Activated gamma-delta T cell (primary cell): Measurements from ENCODE around the gene DDX24.

Source experiments
- DNase-seq: peaks from one replicate; lab custom pipeline; 2025; lab: John Stamatoyannopoulos, UW

The DDX24 gene

DNA sequence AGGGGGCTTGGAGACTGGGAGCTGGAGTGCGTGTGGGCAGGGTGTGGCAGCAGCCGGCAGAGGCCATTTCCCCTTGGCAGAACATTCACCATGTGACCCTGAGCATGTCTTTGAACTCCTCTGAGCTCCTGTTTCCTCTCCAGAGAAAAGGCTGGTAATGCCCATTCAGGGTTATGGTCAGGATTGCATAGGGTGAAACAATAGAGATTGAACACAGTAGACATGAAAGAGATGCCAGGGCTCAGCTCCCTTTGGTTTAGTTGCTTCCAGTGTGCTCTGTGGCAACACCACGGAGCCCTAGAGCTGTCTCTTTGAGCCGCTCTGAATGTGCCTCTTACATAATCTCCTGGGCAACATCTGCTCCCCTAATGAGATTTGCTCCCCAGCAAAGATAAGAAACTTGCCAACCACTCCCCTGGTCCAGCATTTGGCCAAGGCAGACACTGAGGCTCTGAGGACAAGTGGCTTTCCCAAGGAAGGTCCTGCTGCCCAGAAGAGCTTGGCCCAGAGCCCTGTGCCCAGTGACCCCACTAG, 34.1 kb upstream of the DDX24 start:
- DNase-seq = no peak

DNA sequence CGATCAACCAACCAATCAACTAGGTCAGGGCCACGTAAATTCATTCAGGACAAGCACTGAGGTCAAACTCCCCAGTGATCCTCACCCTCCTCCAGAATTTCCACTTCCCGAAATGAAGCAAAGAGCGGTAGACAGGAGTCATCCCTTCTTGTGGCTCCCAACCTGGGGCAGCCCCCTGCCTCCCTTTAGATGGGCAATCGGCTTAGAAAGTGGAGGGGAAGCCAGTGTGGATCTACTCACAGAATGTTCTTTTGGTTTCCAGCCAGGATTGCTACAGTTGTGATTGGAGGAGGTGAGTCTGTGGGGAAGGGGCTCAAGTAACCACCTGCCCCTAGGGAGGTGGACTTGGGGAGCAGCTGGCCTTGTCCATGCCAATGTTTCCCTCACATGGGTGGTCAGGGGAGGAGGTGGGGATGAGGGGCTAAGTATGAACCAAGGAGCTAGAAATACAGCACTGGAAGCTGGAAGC, 33.6 kb upstream of the DDX24 start:
- DNase-seq = no peak

DNA sequence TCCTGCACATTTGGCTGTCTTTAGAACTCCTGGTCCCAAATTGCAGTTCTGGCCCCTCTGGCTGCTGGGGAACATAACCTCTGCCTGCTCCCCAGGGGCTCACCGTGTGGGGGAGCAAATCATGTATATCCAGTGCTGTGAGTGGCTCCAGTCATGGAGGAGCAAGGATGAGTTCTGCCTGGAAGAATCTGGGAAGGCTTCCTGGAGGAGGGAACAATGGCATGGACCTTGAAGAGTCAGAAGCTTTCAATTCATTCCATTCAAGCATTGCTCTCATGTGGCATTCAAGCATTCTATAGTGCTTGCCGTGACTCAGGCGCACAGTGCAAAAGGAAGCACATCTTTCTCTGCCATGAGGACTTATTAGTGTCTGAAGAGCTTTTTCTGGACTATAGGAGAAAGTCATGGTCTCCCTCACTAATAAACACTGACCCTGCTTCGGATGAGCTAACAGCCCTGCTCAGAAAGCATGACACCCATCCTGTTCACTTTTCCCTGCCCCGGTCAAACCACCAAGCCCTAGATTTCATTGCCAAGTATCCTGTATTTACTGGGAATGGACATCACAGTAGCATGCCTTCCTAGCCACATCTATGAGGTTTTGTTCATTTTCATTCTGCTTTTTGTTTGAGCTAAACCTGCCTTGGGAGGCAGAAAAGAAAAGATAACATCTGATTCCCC, 33.0 kb upstream of the DDX24 start:
- no peak for DNase-seq

DNA sequence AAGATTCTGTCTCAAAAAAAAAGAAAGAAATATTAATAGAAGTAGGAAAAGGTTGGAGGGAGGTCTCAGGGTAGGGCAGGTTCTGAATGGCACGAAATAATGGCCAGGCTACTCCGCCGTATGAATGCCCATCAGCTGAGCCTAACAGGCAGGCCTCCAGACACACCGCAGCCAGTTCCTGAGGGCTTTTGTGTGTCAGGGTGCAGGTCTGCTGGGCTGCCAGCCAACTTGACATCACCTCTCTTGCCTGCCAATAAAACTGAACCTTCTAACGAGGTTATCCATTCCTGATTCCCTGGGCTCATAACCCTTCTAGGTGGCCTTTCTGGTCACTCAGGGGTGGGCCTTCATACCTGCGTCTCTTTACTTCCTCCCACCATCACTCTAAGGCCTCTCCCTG, 32.5 kb upstream of the DDX24 start:
- DNase-seq = no peak

DNA sequence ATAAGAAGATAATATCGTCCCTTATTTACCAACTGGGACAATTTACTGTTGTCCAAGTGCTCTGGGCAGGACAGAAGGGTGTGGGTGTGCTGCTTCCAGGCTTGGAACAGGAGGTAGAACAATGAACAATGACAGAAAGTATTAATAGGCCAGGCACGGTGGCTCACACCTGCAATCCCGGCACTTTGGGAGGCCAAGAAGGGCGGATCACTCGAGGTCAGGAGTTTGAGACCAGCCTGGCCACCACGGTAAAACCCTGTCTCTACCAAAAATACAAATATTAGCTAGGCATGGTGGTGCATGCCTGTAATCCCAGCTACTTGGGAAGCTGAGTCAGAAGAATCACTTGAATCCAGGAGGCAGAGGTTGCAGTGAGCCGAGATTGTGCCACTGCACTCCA, 32.1 kb upstream of the DDX24 start:
- DNase-seq = no peak

DNA sequence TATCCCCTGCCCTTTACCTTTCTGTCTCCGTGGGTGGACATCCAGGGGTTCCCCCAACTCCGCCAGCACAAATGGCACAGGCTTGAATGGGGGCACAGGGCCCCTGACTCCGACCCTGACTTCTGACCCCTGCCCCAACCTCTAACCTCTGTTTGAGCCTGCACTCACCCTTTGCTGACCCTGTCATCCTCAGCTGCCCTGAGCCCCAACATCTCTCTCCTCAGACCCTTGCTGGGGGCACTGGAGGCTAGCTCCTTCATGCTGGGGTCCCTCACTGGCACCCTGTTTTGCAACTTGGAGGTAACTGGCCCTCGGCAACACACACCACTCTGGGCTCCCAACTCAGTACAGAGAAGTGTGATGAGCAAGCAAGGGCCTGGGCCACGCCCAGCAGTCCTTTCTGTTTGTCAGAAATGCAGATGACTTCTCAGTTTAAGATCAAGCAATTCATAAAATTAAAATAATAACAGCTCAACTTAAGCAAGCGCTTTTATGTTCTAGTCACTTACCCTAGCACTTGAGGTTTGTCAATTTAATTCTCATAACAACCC, 31.6 kb upstream of the DDX24 start:
- DNase-seq = no peak

DNA sequence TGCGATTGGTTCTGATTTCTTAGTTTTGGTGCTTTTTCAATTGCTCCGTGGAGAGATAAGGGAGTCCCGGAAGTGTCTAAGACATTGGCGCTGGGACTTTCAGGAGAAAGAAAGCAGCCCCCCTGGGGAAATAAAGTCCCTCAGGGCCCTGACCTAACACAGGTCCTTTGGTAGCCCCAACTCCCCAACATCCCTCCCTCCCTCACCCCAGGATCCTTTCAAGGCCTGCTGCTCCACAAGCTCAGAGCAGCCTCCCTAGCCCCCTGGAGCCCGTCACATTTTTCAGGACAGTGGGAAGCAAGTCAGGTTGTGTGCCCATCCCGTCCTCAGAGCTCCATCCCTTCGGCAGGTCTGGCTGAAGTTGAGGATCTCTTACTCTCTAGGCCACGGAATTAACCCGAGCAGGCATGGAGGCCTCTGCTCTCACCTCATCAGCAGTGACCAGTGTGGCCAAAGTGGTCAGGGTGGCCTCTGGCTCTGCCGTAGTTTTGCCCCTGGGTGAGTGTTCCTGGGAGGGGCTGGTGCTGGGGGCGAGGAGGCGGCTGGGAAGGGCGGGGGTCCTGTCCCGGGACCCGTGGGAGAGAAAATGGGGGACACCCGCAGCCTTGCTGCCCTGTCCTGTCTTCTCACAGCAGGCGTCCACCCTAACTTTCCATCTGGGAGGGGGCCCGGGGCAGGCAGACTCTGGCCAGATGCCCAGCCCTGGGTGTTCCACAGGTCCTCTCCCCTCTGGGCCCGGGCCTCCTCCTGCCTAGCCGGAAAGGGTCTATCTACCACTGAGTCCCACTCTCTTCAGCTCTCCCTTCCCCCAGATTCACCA, 30.5 kb upstream of the DDX24 start:
- no peak for DNase-seq

DNA sequence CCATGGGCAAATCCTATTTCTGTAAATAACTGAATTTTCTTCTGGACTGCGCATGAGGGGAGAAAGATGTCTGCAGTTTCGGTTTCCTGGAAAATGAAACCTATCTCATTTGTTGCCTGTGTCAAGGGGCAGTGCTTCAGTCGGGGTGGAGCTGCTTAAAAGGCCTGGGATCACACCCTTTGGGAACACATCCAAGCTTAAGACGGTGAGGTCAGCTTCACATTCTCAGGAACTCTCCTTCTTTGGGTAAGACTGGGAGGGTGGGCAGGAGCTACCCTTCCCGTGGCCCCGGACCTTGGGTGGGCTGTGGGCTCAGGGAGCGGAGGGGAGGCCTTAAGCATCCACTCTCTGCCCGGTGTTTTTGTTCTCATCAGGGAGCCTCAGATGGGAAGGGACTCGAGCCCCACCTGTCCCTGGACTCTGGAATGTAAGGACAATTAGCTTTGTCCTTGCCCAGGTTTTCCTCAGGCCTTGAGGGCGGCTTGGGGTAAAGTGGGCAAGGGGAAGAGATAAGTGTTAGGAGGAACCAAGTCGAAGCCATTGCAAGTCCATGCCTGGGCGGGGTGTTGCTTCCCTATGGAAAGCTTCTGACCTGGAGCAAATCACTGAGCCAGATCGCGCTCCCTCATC, 29.7 kb upstream of the DDX24 start, which contains the start of gene IFI27:
TSS of gene IFI27 (plus strand) at position 185 of the 630 bp plus-strand sequence.
- no peak for DNase-seq

DNA sequence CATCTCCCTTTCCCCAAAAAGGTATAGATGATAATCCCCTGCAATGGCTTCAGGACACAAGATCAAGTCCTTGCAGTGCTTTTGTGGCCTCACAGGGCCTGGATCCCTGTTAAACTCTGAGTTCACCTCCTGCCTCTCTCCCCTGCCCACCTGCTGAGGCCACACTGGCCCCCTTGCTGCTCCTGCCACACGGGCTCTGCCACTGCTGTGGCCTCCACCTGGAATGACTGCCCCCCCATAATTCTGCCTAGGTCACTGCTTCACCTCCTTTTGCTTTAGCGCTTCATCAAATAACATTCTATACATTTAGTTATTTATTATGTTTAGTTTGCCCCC, 28.9 kb upstream of the DDX24 start:
- no peak for DNase-seq

DNA sequence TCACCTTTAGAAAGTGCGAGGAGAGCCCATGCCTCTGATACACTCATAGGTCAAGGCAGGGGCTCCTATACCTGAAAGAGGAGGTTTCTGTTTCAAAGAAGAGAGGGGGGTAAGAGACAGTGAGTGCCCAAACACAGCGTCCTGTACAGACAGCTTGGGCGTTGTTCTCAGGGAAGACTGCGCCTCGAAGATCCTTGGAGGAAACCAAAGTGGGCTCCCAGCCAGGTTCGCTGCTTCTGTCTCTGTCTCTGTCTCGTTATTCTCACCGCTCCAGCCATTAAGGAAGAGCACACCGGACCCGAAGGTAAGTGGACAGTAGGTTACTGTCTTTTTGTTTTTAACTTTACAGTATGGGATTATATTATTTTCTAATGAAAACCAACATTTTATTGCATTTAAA, 23.7 kb upstream of the DDX24 start:
- no peak for DNase-seq

DNA sequence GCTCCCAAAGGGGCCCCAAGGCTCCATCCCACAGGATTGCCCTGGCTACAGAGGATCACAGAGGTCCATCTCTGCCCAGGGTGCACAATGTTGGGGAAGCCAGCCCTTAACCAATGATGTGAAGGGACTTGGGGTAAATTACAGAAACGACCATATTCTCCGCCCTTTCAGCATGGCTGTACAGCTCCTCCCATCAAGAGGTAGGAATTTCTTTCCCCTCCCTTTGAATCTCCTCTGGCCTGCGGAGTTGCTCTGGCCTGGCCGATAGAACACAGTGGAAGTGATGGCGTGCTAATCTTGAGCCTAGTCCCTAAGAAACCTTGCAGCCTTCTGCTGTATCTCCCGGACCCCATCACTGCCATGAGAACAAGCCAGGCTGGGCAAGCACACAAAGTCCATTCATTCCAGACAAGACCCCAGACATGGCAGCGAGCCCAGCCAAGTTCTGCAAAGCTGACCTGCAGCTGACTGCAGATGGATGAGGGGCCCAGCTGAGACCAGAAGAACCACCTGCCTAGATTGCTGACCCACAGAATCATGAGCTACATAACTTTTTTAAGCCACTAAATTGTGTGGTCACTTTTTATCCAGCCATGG, 22.6 kb upstream of the DDX24 start:
- no peak for DNase-seq

DNA sequence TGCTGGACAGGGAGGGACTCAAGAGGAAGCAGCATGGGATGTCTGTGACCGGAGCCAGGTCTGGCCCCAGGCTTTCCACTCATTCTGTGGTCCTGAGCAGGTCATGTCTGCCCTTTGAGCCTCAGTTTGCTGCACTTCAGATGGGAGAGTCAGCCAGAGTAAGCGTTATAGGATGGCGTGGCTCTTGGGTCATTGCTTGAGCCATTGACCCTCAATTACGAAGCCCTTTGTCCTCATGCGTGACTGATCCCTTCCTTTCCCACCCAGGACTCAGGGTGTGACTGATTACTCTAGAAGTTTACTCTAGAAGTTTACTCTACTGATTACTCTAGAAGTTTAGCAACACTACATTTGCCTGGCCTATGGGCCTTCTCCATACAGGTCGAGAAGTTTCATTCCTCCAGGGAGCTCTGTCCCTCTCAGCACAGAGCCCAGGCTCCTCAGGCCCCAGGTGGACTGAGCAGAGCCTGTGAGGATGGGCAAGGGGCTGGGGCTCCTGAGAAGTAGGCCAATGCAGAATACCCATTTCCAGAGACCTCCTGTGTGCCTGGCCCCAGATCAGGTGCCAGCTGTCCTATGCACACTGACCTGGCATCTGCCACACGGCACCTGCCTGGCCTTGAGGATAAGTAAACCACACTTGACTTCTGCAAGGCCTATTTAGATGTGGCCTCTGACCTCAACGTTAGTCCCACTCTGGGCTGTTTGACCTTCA, 21.9 kb upstream of the DDX24 start:
- DNase-seq = no peak

DNA sequence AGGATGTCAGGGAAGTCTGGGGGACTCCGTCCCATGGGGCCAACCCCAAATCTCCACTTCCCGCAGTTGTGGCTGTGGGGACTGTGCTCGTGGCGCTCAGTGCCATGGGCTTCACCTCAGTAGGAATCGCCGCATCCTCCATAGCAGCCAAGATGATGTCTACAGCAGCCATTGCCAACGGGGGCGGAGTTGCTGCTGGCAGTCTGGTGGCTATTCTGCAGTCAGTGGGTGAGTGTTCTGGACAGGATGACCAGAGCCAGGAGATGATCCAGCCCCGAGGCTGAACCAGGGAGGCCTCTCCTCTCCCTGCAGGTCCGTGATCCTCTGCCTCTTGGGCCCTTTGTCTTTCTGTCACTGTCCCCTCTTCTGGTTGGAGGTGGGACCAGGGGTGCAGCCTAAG, 20.7 kb upstream of the DDX24 start:
- DNase-seq = no peak

DNA sequence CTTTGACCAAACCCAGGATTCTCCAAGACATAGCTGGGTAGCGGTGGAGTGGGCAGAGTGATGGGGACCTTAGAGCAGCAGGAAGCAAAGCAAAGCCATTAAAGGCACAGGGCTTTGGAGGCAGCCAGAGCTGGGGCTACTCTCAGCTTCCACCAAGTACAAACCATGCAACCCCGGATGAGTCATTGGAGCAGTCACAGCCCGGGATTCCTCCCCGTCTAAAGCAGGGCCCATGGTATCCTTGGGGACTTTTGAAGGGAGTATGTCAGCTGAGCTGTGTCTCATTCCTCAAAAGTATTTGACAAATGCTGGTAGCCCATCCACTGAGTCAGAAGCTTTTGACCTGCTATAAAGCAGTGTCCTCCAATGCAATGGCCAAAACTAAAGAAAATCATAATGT, 19.8 kb upstream of the DDX24 start:
- no peak for DNase-seq

DNA sequence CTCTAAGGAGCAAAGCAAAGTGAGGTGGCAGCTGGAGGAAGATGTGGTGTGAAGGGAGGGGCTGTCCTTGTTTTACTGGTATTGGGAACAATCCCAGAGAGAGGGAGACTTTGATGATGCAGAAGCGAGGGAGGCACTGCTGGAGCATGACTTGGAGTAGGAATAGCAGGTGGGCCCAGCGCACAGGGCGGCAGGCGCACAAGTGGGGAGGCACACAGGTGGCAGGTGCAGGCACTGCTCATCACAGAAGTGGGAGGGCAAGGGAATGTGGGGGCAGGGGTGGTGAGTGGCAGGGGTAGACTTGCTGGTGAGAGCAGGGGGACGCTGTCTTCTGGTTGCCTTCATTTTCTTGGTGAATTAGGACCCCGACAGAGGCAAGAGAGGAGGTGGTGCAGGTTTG, 18.0 kb upstream of the DDX24 start:
- DNase-seq = no peak

DNA sequence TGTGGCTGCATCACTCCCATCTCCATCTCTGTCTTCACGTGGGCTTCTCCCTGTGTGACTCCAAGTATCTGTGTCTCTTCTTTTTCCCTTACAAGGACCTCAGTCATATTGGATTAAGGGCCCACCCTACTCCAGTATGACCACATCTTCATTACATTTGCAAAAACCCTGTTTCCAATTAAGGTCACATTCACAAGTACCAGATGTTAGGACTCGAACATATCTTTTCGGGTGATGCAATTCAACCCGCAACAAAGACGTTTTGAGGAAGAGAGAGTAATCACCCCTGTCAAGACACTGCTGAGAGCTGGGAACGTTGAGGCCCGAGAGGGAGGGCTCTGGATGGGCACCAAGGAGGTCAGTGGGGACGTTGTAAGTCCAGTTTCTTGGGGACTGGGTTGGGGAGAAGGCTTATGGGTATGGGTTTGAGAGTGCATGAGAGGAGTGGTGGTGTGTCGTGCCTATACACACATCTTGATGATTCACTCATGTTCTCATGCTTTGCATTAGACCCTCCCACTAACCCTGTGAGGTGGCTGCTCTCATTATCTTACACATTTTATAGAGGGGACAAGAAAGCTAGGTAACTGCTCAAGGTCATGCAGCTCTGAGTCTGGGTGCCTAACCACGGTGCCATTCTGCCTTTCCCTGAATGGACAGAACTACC, 17.5 kb upstream of the DDX24 start:
- no peak for DNase-seq

DNA sequence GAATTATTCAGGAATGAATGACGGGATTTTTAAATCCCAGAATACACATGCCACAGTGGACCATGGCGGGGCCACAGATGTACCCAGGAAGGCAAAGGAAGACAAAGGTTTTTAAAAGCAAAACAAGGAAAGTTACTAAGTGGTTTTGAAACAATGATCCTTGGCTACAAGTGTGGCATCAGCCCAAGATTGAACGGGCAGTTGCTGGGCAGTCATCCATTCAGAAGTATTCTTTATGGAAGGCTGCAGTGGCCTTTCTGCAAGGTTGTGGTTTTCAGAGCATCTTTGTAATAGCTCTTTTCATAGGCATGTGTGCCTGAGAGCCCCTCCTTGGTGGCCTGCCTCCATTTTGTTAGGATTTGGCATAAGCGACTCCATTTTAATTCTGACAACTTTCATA, 16.1 kb upstream of the DDX24 start:
- DNase-seq = no peak

DNA sequence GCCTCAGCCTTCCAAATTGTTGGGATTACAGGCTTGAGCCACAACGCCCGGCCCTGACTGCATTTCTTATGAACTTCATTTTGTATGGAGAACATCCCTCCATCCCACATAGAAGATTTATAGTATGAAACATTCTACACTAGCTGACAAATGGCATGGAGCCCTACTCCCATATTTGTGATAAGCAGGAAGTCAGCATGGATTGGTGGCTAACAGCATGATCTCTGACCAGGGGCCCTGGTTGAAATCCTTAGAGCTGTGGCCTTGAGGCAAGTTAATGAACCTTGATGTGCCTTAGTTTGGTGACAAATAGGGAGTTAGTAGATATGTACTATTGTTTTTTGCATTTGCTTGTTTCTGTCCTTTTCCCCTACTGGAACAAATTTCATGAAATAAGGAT, 12.4 kb upstream of the DDX24 start:
- no peak for DNase-seq

DNA sequence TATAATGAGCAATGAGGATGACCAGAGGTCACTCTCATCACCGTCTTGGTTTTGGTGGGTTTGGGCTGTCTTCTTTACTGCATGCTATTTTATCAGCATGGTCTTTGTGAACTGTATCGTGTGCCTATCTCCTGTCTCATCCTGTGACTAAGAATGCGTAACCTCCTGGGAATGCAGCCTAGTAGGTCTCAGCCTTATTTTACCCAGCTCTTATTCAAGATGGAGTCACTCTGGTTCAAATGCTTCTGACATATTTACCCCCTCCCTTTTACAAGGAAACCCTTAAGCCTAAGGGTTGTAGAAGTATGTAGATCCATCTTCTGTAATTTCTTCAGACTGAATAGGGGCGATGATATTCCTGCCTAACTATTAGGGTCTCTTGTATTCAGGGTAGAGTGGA, 8.5 kb upstream of the DDX24 start:
- no peak for DNase-seq

DNA sequence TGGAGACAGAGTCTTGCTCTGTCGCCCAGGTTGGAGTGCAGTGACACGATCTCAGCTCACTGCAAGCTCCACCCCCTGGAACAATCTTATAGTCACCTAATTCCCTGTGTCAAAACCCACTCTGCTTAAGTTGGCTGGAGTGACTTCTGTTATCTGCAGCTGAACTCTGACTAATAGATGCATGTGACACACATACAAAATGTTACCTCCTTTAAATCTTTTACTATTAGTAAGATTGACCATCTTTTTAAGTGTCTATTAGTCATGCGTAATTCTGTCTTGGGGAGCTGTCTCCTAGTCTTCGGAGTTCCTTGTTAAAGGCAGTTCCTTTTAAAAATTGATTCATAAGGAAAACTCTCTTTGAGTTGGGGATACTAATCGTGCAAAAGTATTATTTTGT, 7.5 kb upstream of the DDX24 start:
- DNase-seq = no peak

DNA sequence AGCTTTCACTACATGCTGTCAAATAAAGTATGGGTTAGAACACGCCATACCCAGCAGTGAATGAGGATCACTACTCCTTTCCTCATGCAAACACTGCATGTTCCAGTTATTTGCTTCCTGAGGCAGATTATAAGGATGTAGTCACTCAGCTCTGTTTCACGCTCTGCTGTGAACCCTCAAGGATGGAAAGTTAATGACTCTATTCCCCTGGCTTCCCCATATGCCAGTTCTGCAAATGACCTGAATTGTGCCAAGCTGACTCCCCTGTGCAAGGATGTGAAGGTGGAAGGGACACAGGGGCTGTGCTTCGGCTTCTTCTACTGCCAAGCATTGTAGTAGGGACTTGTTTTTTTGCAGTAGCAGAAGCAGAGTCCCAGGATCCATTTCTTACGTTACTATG, 6.9 kb upstream of the DDX24 start:
- no peak for DNase-seq
